Heart right ventricle (tissue), 16 donors: ENCODE measurements around the gene CELSR1. TPM values are rescaled to one million over a fixed set of nuclear protein-coding genes. Genes with fewer than 3 reads are reported as not detected.

Experiments used
- ATAC-seq, 8 donors: fragments of 200-7000 bp; cut with Tn5 transposase; one replicate each; pipeline ENCODE4 v1.9.1; 2020; ENCODE audit warnings: mild to moderate bottlenecking in 8 of 8, moderate library complexity in 8 of 8, moderate number of reproducible peaks in 1 of 8
- DNase-seq, 2 donors: peaks; one replicate each; pipeline ENCODE4 v3.0.0-alpha.2; 2020
- H3K27ac ChIP-seq, 10 donors: fragments of 200-600 bp; sonication (generic) in 2 of 10; one replicate each; pipeline versions ENCODE4 v1.5.0 to v1.8.0; 2020 to 2022; ENCODE audit warnings: mild to moderate bottlenecking in 3 of 10
- H3K27me3 ChIP-seq, 7 donors: fragments of 200-600 bp; one replicate each; pipeline ENCODE4 v1.8.0; 2021 to 2022; ENCODE audit warnings: mild to moderate bottlenecking in 2 of 7
- H3K36me3 ChIP-seq, 9 donors: fragments of 200-600 bp; sonication (generic) in 1 of 9; one replicate each; pipeline versions ENCODE4 v1.5.0 to v1.8.0; 2020 to 2022; ENCODE audit warnings: mild to moderate bottlenecking in 2 of 9
- H3K4me1 ChIP-seq, 9 donors: fragments of 200-600 bp; sonication (generic) in 1 of 9; one replicate each; pipeline versions ENCODE4 v1.5.0 to v1.8.0; 2020 to 2022; ENCODE audit warnings: mild to moderate bottlenecking in 4 of 9
- H3K4me3 ChIP-seq, 10 donors: fragments of 200-600 bp; sonication (generic) in 2 of 10; one replicate each; pipeline versions ENCODE4 v1.5.0 to v1.8.0; 2020 to 2022; ENCODE audit warnings: mild to moderate bottlenecking in 7 of 10, moderate library complexity in 2 of 10
- H3K9me3 ChIP-seq, 11 donors: fragments of 200-600 bp in 10 of 11; sonication (generic) in 2 of 11; one replicate each; pipeline versions ENCODE4 v1.5.0 to v1.8.0; 2013 to 2022; ENCODE audit warnings: mild to moderate bottlenecking in 2 of 11, control low read depth in 1 of 11, moderate library complexity in 1 of 11
- WGBS, 2 donors: extraction: QIAGEN DNeasy Blood & Tissue Kit; methylation state at CpG; one replicate each; pipeline ENCODE4 v1.1.7; 2013; ENCODE audit warnings: inconsistent platforms in 1 of 2; 5-methylcytosine and 5-hydroxymethylcytosine counted together
- intact Hi-C, 10 donors: fragments of 100-400 bp; cut with DNase I; formaldehyde crosslinking; loops; one replicate each; pipeline versions ENCODE4 v1.11.1 to v1.14.2; 2022
- polyA plus RNA-seq, 2 donors: library from polyadenylated mRNA; stranded (reverse); fragments of 200-250 nt; gene quantifications; one replicate each; pipeline ENCODE4 v1.2.3, GENCODE V29; 2013
- total RNA-seq, 10 donors: library from RNA; stranded (reverse); fragmentation: NEBNext Ultra II Directional in 3 of 10; extraction: Animal tissue kit (Norgen Biotek cat#: 25700) in 3 of 10; gene quantifications; one replicate each; pipeline versions ENCODE4 v1.2.1 to v1.2.4, GENCODE V29; 2021 to 2023
- TF ChIP-seq, protein P1 (sequence below), 9 donors: fragments of 200-600 bp; sonication (generic) in 2 of 9; IDR thresholded peaks; one replicate each; pipeline versions ENCODE4 v1.5.0 to v1.8.0; 2021 to 2022; ENCODE audit warnings: antibody characterized with exemption in 9 of 9, mild to moderate bottlenecking in 5 of 9, moderate library complexity in 1 of 9
- donor health status: Arrhythmogenic right ventricular cardiomyopathy.
- donor health status: ischemic (EF 13 %, LVEDD 7.1; RV severe dilation, severe dysfunction).
- donor health status: healthy with polysubstance abuse.
- donor health status: DM: no; HTN: yes; CAD: no.
- donor health status: DM: no; HTN: no; CAD: no.
- donor health status: ischemic (EF 25% LVEDD 6.9; RV normal size, moderate dysfunction).
- donor health status: ischemic (EF 25% LVEDD 5.7; RV mildly dilated, moderate dysfunction).
- donor health status: healthy.
- donor health status: DM: yes; HTN: yes; CAD: no.
- donor health status: Ischemic cardiomyopathy.
- donor health status: ischemic (EF 35%, LVEDD 5.7; RV mildly dilated, moderate dysfunction).
- donor health status: nonischemic (EF 11% LVEDD 7.7; RV severe dilation, severe dysfunction).
- donor health status: DM: yes; HTN: yes; CAD: no.
- donor health status: PGD.
- donor health status: ischemic (EF 29% LVEDD 5.4; RV normal size, mild dysfunction).
- donor health status: nonischemic (EF 23%, LVEDD 6.1; RV moderate dilation, normal function).

Gene CELSR1
- total and polyA plus RNA-seq, 12 donors, result 4.0 to 16.7 (median 11.4) TPM

DNA sequence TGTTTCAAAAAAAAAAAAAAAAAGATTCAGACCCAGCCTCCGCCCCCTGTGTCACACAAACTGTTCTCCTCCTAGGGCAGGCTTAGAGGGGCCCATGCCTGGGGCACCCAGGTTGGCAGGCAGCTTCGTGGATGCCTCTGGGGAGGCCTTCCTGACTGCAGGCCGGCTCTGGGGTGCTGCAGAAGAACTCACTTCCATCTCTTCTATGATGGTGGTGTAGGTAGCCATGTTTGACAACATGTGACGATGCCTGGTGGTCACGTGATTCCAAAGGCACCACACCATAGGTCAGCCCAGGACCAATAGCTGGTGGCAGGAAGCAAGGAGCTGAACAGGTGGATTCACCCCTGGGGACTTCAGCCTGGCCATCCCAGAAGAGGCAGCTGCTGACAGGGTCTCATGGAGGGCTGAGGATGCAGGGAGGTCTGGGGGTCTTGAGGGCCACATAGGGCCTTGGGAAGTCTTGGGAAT is 24.1 kb upstream of the CELSR1 start:
- Histone ChIP-seq H3K36me3 (no peaks in the 10 kb centered on the region), H3K4me3 (no peak overlapping the region), H3K27me3 (no peaks in the 10 kb centered on the region), H3K9me3 (peaks cover 0 to 8% (median 0%) of the 10 kb centered on the region in 11 donors), H3K4me1 (peaks cover 11 to 31% (median 22%) of the 10 kb centered on the region in 9 donors), H3K27ac (no peak overlapping the region)
- DNase-seq, result no peak
- intact Hi-C loops, result loop anchor here in 6 of 10 donors (5.0 to 10.0 kb wide), 9 partner anchors 86 to 236 kb away; partner anchors contain the start of gene CERK (in 2 of the 6)
- no peak for ATAC-seq
- 85 to 92% methylated on average over 5 of the region's 5 CpGs for WGBS, 2 donors
- TF ChIP-seq, protein P1, sequence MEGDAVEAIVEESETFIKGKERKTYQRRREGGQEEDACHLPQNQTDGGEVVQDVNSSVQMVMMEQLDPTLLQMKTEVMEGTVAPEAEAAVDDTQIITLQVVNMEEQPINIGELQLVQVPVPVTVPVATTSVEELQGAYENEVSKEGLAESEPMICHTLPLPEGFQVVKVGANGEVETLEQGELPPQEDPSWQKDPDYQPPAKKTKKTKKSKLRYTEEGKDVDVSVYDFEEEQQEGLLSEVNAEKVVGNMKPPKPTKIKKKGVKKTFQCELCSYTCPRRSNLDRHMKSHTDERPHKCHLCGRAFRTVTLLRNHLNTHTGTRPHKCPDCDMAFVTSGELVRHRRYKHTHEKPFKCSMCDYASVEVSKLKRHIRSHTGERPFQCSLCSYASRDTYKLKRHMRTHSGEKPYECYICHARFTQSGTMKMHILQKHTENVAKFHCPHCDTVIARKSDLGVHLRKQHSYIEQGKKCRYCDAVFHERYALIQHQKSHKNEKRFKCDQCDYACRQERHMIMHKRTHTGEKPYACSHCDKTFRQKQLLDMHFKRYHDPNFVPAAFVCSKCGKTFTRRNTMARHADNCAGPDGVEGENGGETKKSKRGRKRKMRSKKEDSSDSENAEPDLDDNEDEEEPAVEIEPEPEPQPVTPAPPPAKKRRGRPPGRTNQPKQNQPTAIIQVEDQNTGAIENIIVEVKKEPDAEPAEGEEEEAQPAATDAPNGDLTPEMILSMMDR (IDR thresholded peaks at IDR 0.05), result no peak

DNA sequence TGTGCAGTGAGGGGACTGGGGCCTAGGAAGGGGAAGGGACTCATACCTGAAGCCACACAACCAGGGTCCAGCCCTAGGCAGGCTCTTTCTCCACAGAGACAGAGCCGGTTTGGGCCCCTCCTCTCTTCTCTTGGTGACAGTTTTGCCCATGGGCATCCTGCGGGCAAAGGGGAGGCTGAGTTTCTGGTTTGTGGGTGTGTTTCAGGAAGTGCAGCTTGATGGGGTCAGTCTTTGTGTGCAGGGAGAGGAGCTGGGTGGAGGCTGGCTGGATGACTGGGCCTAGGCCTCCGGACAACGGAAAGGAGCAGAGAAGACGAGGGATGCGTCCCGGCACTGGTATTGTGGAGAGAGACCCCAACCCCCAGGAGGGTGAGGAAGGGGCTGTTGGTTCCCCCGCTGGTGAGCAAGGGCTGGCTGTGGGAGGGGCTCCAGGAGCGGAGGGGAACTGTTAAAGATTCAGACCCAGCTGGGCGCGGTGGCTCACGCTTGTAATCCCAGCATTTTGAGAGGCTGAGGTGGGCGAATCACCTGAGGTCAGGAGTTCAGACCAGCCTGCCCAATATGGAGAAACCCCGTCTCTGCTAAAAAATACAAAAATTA is 23.4 kb upstream of the CELSR1 start:
- Histone ChIP-seq H3K27me3 (no peaks in the 10 kb centered on the region), H3K9me3 (peaks cover 0 to 12% (median 0%) of the 10 kb centered on the region in 11 donors), H3K27ac (no peak overlapping the region), H3K4me3 (no peak overlapping the region), H3K36me3 (no peaks in the 10 kb centered on the region), H3K4me1 (peaks cover 11 to 31% (median 22%) of the 10 kb centered on the region in 9 donors)
- intact Hi-C loops, result loop anchor here in 6 of 10 donors (5.0 to 10.0 kb wide), 9 partner anchors 87 to 237 kb away; partner anchors contain the start of gene CERK (in 2 of the 6)
- WGBS, 2 donors, result 86 to 95% methylated on average over 14 of the region's 14 CpGs
- TF ChIP-seq, protein P1 (IDR thresholded peaks at IDR 0.05), result no peak
- ATAC-seq (no peak), DNase-seq (no peak)

DNA sequence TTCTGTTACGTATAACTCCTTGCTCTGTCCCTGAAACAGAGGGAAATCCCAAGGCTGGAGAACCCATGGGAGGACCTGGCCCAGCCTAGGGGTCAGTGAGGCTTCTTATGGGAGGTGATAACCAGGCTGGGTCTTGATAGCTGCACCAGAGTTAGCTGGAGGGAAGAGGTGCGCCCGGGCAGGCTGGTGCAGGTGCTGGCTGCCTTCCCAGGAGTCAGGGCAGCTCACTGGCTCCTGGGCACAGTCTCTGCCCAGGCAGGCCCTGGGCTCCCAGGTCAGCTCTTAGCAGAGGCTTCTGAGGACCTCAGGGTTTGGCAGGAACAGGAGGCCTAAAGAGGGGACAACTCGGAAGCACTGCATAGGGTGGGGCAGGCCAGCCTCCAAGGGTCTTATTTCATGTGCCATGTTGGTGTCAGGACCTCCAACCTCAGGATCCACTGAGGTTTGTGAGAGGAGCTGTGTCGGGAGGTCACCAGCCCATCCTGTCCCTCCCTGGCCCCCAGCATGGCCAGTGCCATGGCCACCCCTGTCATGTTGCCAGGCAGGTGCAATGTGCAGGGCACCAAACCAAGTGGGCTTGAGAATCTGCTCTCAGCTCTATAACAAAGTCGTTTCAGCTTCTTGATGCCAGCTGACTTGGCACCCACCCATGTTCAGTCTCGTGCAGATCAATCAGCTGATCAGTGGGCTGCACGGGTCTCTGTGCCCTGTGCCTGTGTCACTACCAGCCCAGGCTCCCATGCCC is 20.5 kb upstream of the CELSR1 start:
- TF ChIP-seq, protein P1 (IDR thresholded peaks at IDR 0.05), result no peak
- intact Hi-C loops, result no loop called here
- peaks cover 4 to 24% (median 12%) of the 10 kb centered on the region in 9 donors for H3K4me1 ChIP-seq
- WGBS, 2 donors, result 51 to 57% methylated on average over 8 of the region's 8 CpGs
- ATAC-seq (peak; percentile 44 to 89 (median 71)), DNase-seq (peak in 1 of 2 donors; percentile 65)
- H3K4me3 ChIP-seq, result no peak overlapping the region
- H3K36me3 ChIP-seq, result peaks cover 0 to 7% (median 0%) of the 10 kb centered on the region in 9 donors
- H3K27ac ChIP-seq, result peak overlapping the region in 9 of 10 donors; percentile 27 to 63 (median 49)
- peaks cover 0 to 16% (median 0%) of the 10 kb centered on the region in 11 donors for H3K9me3 ChIP-seq
- no peaks in the 10 kb centered on the region for H3K27me3 ChIP-seq

GRCh38 chr22:46556775-46557174 is 19.4 kb upstream of the CELSR1 start:
- H3K36me3 ChIP-seq, result peaks cover 0 to 15% (median 0%) of the 10 kb centered on the region in 9 donors
- H3K27me3 ChIP-seq, result no peaks in the 10 kb centered on the region
- H3K9me3 ChIP-seq, result peaks cover 0 to 25% (median 0%) of the 10 kb centered on the region in 11 donors
- peaks cover 4 to 24% (median 12%) of the 10 kb centered on the region in 9 donors for H3K4me1 ChIP-seq
- WGBS, 2 donors, result 81 to 98% methylated on average over 3 of the region's 3 CpGs
- DNase-seq (no peak), ATAC-seq (no peak)
- TF ChIP-seq, protein P1 (IDR thresholded peaks at IDR 0.05), result no peak
- H3K27ac ChIP-seq, result peak overlapping the region in 3 of 10 donors; percentile 27 to 63 (median 49)
- no peak overlapping the region for H3K4me3 ChIP-seq
- intact Hi-C loops, result no loop called here
